Prostate gland (tissue), 2 donors: ENCODE data around the gene CD40. TPM values are rescaled to one million over a fixed set of nuclear protein-coding genes. Genes with fewer than 3 reads are reported as not detected.

Experiments
- DNase-seq: peaks from one replicate; pipeline ENCODE4 v3.0.0-alpha.2; 2019; ENCODE audit warnings: low spot score
- H3K27ac ChIP-seq, 2 donors: fragments of 200-600 bp; sonication (generic); 2 replicates each; pipeline ENCODE4 v1.5.1; 2017 to 2019
- H3K27me3 ChIP-seq: fragments of 200-600 bp; sonication (generic); replicated peaks from 2 replicates; pipeline ENCODE4 v1.5.1; 2019; ENCODE audit not compliant: insufficient read depth
- H3K36me3 ChIP-seq, 2 donors: fragments of 200-600 bp; sonication (generic); 1 replicate in 1 of 2; 2 replicates in 1 of 2; pipeline versions ENCODE4 v1.5.1 to v1.8.1; 2017 to 2019
- H3K4me1 ChIP-seq: fragments of 200-600 bp; sonication (generic); replicated peaks from 2 replicates; pipeline ENCODE4 v1.5.1; 2019
- H3K4me3 ChIP-seq, 2 donors: fragments of 200-600 bp; sonication (generic); 2 replicates each; pipeline ENCODE4 v1.5.1; 2017 to 2019
- H3K9me3 ChIP-seq: fragments of 200-600 bp; sonication (generic); 2 replicates; pipeline ENCODE4 v1.5.1; 2017
- CTCF ChIP-seq, 4 experiments: fragments of 200-600 bp in 2 of 4; fragments of 450-650 bp in 2 of 4; sonication (generic) in 2 of 4; IDR thresholded peaks; 1 replicate in 3 of 4; 2 replicates in 1 of 4; pipeline ENCODE4 v1.5.1; 2016 to 2019; ENCODE audit warnings: antibody characterized with exemption in 4 of 4, mild to moderate bottlenecking in 2 of 4, moderate library complexity in 2 of 4
- POLR2A ChIP-seq: fragments of 450-650 bp; IDR thresholded peaks from one replicate; pipeline ENCODE4 v1.6.1; 2016; ENCODE audit warnings: antibody characterized with exemption, mild to moderate bottlenecking
- POLR2AphosphoS5 ChIP-seq: sonication (generic); formaldehyde crosslinking; IDR thresholded peaks from one replicate; pipeline ENCODE4 v1.6.1; 2017; ENCODE audit warnings: antibody characterized with exemption
- WGBS: methylation state at CpG from one replicate; pipeline ENCODE4 v1.1.5; 2018; 5-methylcytosine and 5-hydroxymethylcytosine counted together
- intact Hi-C: fragments of 100-400 bp; cut with DNase I; formaldehyde crosslinking; loops from one replicate; pipeline ENCODE4 v1.14.2; 2022
- total RNA-seq, 2 donors: library from RNA; depleted of rRNA; stranded (reverse); fragments of >200 nt; gene quantifications; one replicate each; pipeline ENCODE4 v1.1.0, GENCODE V29; 2016

The CD40 gene
- total RNA-seq, 2 donors from 2014 or later: 16.9 to 27.1 TPM

DNA sequence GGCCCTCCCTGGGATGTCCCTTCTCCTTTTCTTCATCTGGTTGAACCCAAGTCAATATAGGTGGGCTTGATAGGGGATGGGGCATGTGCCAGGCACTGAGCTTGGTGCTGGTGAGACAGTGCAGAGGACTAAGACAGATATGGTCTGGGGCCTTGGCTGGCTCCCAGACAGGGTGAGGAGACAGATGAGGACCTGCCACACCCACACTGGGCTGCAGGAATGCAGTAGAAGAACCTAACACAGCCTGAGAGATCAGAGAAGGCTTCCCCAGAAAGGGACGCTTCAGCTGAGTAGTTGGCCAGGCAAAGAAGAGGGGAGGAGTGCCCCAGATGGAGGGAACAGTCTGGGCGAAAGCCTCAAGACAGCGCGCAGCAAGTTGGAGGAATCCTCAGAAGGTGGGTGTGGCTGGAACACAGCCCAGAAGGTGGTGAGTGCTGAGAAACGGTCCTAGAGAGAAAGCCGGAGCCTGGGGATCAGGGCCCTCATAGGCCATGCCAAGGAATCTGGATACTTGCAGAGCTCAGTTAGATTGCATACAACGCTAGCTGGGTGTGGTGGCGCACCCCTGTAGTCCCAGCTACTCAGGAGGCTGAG, 26.4 kb downstream of the CD40 start:
- intact Hi-C loops: no loop called here
- no peaks in the 10 kb centered on the region for H3K27me3 ChIP-seq
- DNase-seq: peak; percentile 11
- H3K9me3 ChIP-seq: no peaks in the 10 kb centered on the region
- no peak overlapping the region for H3K27ac ChIP-seq
- H3K4me1 ChIP-seq: no peaks in the 10 kb centered on the region
- no peaks in the 10 kb centered on the region for H3K36me3 ChIP-seq
- no peak overlapping the region for H3K4me3 ChIP-seq
- TF ChIP-seq POLR2A (no peak), POLR2AphosphoS5 (no peak), CTCF (IDR thresholded peaks at IDR 0.05) (no peak)
- WGBS: 68% methylated on average over 8 of the region's 8 CpGs

- intact Hi-C loops: no loop called here
- H3K27me3 ChIP-seq: no peaks in the 10 kb centered on the region
- WGBS: 50% methylated on average over 3 of the region's 3 CpGs
Measured at GRCh38 chr20:46145713-46146112, 27.6 kb downstream of the CD40 start.

DNA sequence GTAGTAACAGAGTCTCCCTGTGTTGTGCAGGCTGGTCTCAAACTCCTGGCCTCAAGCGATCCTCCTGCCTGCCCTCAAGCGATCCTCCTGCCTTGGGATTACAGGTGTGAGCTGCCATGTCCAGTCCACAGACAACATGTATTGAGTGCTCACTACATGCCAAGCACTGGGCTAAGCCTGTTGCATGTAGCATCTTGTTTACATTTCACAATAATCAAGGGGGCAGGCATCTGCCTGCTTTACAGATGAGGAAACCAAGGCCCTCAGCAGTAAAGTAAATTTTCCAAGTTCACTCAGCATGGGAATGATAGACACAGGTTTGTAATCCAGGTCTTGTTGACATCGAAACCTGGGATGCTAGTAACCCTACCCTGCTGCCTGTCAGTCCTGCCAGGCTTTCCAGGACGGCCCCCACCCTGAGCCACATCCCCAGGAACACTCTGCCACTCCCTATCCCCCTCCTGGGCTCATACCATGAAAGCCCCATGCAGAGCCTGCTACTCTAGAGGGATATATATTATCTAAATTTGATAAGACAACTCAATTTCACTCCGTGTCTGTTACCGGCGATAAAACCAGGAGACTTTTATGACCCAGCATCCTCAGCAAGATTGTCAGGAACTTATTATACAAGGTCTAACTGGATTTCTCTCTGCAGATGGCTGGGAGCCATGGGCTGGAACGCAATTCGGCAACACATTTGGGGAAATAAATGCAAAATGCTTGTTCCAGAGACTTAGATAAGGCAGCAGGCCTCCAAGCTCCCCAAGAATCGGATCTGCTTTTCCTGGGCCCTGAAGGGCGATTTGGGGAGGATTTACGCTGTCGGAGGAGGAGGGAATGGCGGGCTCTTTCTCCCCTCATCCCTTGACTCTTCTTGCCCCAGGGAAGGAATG, 30.4 kb downstream of the CD40 start:
- intact Hi-C loops: no loop called here
- Histone ChIP-seq H3K27me3 (no peaks in the 10 kb centered on the region), H3K9me3 (no peaks in the 10 kb centered on the region), H3K4me1 (no peaks in the 10 kb centered on the region), H3K4me3 (no peak overlapping the region), H3K27ac (no peak overlapping the region), H3K36me3 (no peaks in the 10 kb centered on the region)
- no peak for DNase-seq
- WGBS: 61% methylated on average over 14 of the region's 14 CpGs
- TF ChIP-seq POLR2AphosphoS5 (no peak), CTCF (IDR thresholded peaks at IDR 0.05) (no peak), POLR2A (no peak)

More at GRCh38 chr20:46145713-46146112, 27.6 kb downstream of the CD40 start:
- H3K4me3 ChIP-seq: no peak overlapping the region
- no peaks in the 10 kb centered on the region for H3K36me3 ChIP-seq
- H3K27ac ChIP-seq: no peak overlapping the region
- no peaks in the 10 kb centered on the region for H3K9me3 ChIP-seq
- H3K4me1 ChIP-seq: no peaks in the 10 kb centered on the region
- TF ChIP-seq POLR2A: no peak
- TF ChIP-seq POLR2AphosphoS5: no peak
- TF ChIP-seq CTCF (IDR thresholded peaks at IDR 0.05): no peak
- no peak for DNase-seq

- no peak overlapping the region for H3K4me3 ChIP-seq
- intact Hi-C loops: no loop called here
- no peaks in the 10 kb centered on the region for H3K4me1 ChIP-seq
- 45% methylated on average over 5 of the region's 5 CpGs for WGBS
- no peaks in the 10 kb centered on the region for H3K27me3 ChIP-seq
- DNase-seq: no peak
- H3K9me3 ChIP-seq: no peaks in the 10 kb centered on the region
- no peak for TF ChIP-seq CTCF (IDR thresholded peaks at IDR 0.05)
- no peak for TF ChIP-seq POLR2A
- TF ChIP-seq POLR2AphosphoS5: no peak
- H3K27ac ChIP-seq: no peak overlapping the region
- no peaks in the 10 kb centered on the region for H3K36me3 ChIP-seq
Measured at GRCh38 chr20:46150943-46151342, 32.8 kb downstream of the CD40 start.
